HCT116 (cell line): ENCODE measurements around the gene CRBN.

Experiments used
- CTCF ChIP-seq, 3 experiments: fragments of 200-600 bp in 1 of 3; sonication (generic) in 1 of 3; IDR thresholded peaks in 2 of 3; conservative IDR thresholded peaks in 1 of 3; 2 replicates each; pipeline ENCODE4 v1.5.1; 2012 to 2017; ENCODE audit warnings: low read depth in 2 of 3, low read length in 2 of 3, antibody characterized with exemption in 1 of 3, borderline replicate concordance in 1 of 3, control low read depth in 1 of 3, mild to moderate bottlenecking in 1 of 3, mixed read lengths in 1 of 3, mixed run types in 1 of 3, moderate library complexity in 1 of 3; ENCODE audit not compliant: insufficient read depth in 1 of 3
- EZH2 ChIP-seq: fragments of 200-600 bp; sonication (generic); IDR thresholded peaks from 2 replicates; pipeline ENCODE4 v1.6.1; 2017; ENCODE audit warnings: antibody characterized with exemption, mixed run types
- MAX ChIP-seq: IDR thresholded peaks from 2 replicates; pipeline ENCODE4 v1.6.1; 2012
- TCF7L2 ChIP-seq: IDR thresholded peaks from 2 replicates; pipeline ENCODE4 v1.7.0; 2011; ENCODE audit warnings: borderline replicate concordance, inconsistent platforms; ENCODE audit not compliant: insufficient read depth, insufficient read length; ENCODE audit errors: extremely low read depth

GRCh38 chr3:3102751-3103150, 76.7 kb downstream of the CRBN start:
- no peak for TF ChIP-seq CTCF (IDR thresholded peaks at IDR 0.05 in 2 of 3, conservative IDR thresholded peaks at IDR 0.05 in 1 of 3; ENCODE audit: borderline replicate concordance in 1 of 3, insufficient read depth in 1 of 3, low read depth in 2 of 3, low read length in 2 of 3)
- no peak for TF ChIP-seq TCF7L2
- no peak for TF ChIP-seq MAX
- TF ChIP-seq EZH2: no peak
